Measurements from ENCODE around the gene KASH5.

KASH5 gene

DNA sequence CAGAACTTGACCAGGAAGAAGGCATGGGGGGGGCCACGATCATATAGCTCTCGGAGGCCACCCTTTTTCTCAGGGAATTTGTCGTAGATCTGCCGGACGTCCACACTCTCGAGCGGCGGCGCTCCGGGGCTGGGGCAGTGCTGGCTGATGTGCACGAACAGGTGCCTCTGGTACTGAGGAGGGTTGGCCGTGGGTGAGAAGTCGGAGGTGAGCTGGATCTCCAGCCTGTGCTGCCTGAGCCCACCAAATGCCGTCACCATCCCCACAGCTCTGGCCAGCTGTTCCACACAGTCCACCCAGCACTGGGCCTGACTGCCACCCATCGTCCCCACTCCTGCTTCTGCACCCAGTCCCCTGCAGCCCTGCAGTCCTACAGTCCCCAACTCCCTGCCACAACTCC lies 40.9 kb upstream of the KASH5 start:
- H3K27ac ChIP-seq (ENCODE audit: low read length) = no peak overlapping the region
- no peaks in the 10 kb centered on the region for H3K9me3 ChIP-seq (ENCODE audit: control insufficient read depth, insufficient read depth, low read length)
- H3K4me1 ChIP-seq (ENCODE audit: control insufficient read depth, insufficient read depth, low read length) = no peaks in the 10 kb centered on the region
- H3K36me3 ChIP-seq (ENCODE audit: control insufficient read depth, insufficient read depth, low read length) = peaks cover 43% of the 10 kb centered on the region
- H3K4me3 ChIP-seq (ENCODE audit: low read length) = no peak overlapping the region
- H3K27me3 ChIP-seq (ENCODE audit: control insufficient read depth, insufficient read depth, low read length) = no peaks in the 10 kb centered on the region
- WGBS (ENCODE audit: insufficient coverage, insufficient read length) = no CpG with 5 or more reads among the region's 15 CpGs
- DNase-seq (ENCODE audit: low read depth, low spot score) = no peak

DNA sequence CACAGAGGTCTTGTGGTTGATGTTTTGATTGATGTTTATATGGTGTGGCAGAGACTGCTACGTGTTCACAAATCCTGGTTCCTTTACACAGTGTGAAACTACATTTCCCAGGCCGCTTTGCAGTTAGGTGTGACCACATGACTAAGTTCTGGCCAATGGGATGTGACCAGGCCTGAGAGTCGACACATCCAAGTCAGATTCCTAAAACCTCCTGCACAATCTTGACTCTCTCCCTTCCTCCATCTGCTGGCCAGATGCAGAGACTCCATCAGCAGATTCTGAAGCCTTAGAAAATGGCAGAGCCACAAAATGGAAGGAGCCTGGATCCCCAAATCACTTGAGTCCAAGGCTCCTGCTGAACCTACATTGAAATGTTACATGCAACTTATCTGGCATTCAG lies 40.2 kb upstream of the KASH5 start:
- Histone ChIP-seq H3K9me3 (ENCODE audit: control insufficient read depth, insufficient read depth, low read length) (no peaks in the 10 kb centered on the region), H3K4me1 (ENCODE audit: control insufficient read depth, insufficient read depth, low read length) (no peaks in the 10 kb centered on the region), H3K27me3 (ENCODE audit: control insufficient read depth, insufficient read depth, low read length) (no peaks in the 10 kb centered on the region), H3K27ac (ENCODE audit: low read length) (no peak overlapping the region), H3K36me3 (ENCODE audit: control insufficient read depth, insufficient read depth, low read length) (peaks cover 37% of the 10 kb centered on the region), H3K4me3 (ENCODE audit: low read length) (no peak overlapping the region)
- no peak for DNase-seq (ENCODE audit: low read depth, low spot score)
- WGBS (ENCODE audit: insufficient coverage, insufficient read length) = no CpG with 5 or more reads among the region's 3 CpGs

DNA sequence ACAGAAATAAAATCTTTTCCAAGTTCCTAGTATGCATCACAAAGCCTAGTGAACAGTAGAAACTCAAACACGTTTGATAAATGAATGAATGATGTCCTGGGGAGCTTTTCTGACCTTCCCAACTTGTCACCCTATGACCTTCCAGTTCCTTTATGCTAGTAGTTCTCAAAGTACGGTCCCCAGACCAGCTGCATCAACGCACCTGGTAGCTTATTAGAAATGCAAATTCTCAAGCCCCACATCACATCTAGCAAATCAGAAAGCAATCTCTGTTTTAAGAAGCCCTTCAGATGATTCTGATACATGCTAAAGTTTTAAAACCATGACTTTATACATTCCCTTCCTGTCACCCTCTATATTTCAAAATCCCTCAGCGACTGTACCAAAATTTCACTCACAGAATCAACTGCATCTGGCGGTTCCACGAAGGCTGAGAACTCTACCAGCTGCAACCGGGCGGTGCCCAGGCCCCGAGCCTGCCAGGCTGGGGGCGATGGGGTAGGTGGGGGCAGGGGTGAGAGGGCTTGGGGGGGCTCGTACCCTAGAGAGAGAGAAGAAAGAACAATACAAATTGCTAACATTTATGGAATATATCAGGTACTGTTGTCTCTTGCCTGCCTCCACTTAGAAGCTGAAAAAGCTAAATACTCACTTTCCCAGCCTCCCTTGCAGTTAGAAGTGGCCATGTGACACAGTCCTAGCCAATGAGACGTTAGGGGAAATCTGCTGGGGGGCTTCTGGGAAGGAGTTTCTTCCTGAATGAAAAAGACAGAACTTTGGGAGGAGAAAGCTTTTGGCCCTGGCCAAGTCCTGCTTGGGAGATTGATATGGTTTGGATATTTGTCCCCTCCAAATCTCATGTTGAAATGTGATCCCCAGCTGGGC lies 39.5 kb upstream of the KASH5 start:
- Histone ChIP-seq H3K4me3 (ENCODE audit: low read length) (no peak overlapping the region), H3K9me3 (ENCODE audit: control insufficient read depth, insufficient read depth, low read length) (no peaks in the 10 kb centered on the region), H3K4me1 (ENCODE audit: control insufficient read depth, insufficient read depth, low read length) (no peaks in the 10 kb centered on the region), H3K36me3 (ENCODE audit: control insufficient read depth, insufficient read depth, low read length) (peaks cover 32% of the 10 kb centered on the region), H3K27ac (ENCODE audit: low read length) (no peak overlapping the region), H3K27me3 (ENCODE audit: control insufficient read depth, insufficient read depth, low read length) (no peaks in the 10 kb centered on the region)
- DNase-seq (ENCODE audit: low read depth, low spot score) = no peak
- no CpG with 5 or more reads among the region's 12 CpGs for WGBS (ENCODE audit: insufficient coverage, insufficient read length)

- no peaks in the 10 kb centered on the region for H3K9me3 ChIP-seq (ENCODE audit: control insufficient read depth, insufficient read depth, low read length)
- H3K4me3 ChIP-seq (ENCODE audit: low read length) = no peak overlapping the region
- H3K27ac ChIP-seq (ENCODE audit: low read length) = no peak overlapping the region
- H3K4me1 ChIP-seq (ENCODE audit: control insufficient read depth, insufficient read depth, low read length) = no peaks in the 10 kb centered on the region
- no peak for DNase-seq (ENCODE audit: low read depth, low spot score)
- H3K27me3 ChIP-seq (ENCODE audit: control insufficient read depth, insufficient read depth, low read length) = no peaks in the 10 kb centered on the region
- H3K36me3 ChIP-seq (ENCODE audit: control insufficient read depth, insufficient read depth, low read length) = peaks cover 35% of the 10 kb centered on the region
- WGBS (ENCODE audit: insufficient coverage, insufficient read length) = no CpG with 5 or more reads among the region's 2 CpGs
Measured at GRCh38 chr19:49349567-49349966, 38.5 kb upstream of the KASH5 start.

- no peaks in the 10 kb centered on the region for H3K4me1 ChIP-seq (ENCODE audit: control insufficient read depth, insufficient read depth, low read length)
- H3K27me3 ChIP-seq (ENCODE audit: control insufficient read depth, insufficient read depth, low read length) = no peaks in the 10 kb centered on the region
- H3K9me3 ChIP-seq (ENCODE audit: control insufficient read depth, insufficient read depth, low read length) = no peaks in the 10 kb centered on the region
- H3K27ac ChIP-seq (ENCODE audit: low read length) = no peak overlapping the region
- no CpG with 5 or more reads among the region's 12 CpGs for WGBS (ENCODE audit: insufficient coverage, insufficient read length)
- peaks cover 48% of the 10 kb centered on the region for H3K36me3 ChIP-seq (ENCODE audit: control insufficient read depth, insufficient read depth, low read length)
- DNase-seq (ENCODE audit: low read depth, low spot score) = no peak
- no peak overlapping the region for H3K4me3 ChIP-seq (ENCODE audit: low read length)
Measured at GRCh38 chr19:49355909-49356353, 32.1 kb upstream of the KASH5 start.

DNA sequence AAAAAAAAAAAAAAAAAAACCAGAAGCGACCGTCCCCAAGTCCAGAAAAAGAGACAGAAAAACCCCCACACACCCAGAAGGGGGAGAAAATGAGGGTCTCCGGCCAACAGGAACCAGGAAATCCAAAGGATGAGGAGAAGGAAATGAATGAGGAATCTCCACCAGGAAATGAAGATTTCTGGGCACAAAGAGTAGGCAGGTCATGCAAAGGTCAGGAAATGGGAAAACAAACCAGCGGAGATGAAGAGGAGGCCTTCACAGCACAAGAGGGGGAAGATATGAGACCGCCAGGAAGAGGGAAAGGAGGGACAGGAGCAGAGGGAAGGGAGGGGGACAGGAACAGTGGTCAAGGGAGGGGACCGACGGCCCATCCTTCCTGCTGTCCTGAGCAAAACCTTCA lies 31.7 kb upstream of the KASH5 start:
- H3K27me3 ChIP-seq (ENCODE audit: control insufficient read depth, insufficient read depth, low read length) = no peaks in the 10 kb centered on the region
- no peak overlapping the region for H3K4me3 ChIP-seq (ENCODE audit: low read length)
- no CpG with 5 or more reads among the region's 7 CpGs for WGBS (ENCODE audit: insufficient coverage, insufficient read length)
- H3K9me3 ChIP-seq (ENCODE audit: control insufficient read depth, insufficient read depth, low read length) = no peaks in the 10 kb centered on the region
- no peak for DNase-seq (ENCODE audit: low read depth, low spot score)
- no peaks in the 10 kb centered on the region for H3K4me1 ChIP-seq (ENCODE audit: control insufficient read depth, insufficient read depth, low read length)
- peaks cover 44% of the 10 kb centered on the region for H3K36me3 ChIP-seq (ENCODE audit: control insufficient read depth, insufficient read depth, low read length)
- no peak overlapping the region for H3K27ac ChIP-seq (ENCODE audit: low read length)

- Histone ChIP-seq H3K27me3 (ENCODE audit: control insufficient read depth, insufficient read depth, low read length) (no peaks in the 10 kb centered on the region), H3K4me1 (ENCODE audit: control insufficient read depth, insufficient read depth, low read length) (no peaks in the 10 kb centered on the region), H3K27ac (ENCODE audit: low read length) (no peak overlapping the region), H3K9me3 (ENCODE audit: control insufficient read depth, insufficient read depth, low read length) (no peaks in the 10 kb centered on the region), H3K36me3 (ENCODE audit: control insufficient read depth, insufficient read depth, low read length) (peaks cover 43% of the 10 kb centered on the region), H3K4me3 (ENCODE audit: low read length) (no peak overlapping the region)
- no CpG with 5 or more reads among the region's 9 CpGs for WGBS (ENCODE audit: insufficient coverage, insufficient read length)
- no peak for DNase-seq (ENCODE audit: low read depth, low spot score)
Measured at GRCh38 chr19:49357186-49357585, 30.9 kb upstream of the KASH5 start.

DNA sequence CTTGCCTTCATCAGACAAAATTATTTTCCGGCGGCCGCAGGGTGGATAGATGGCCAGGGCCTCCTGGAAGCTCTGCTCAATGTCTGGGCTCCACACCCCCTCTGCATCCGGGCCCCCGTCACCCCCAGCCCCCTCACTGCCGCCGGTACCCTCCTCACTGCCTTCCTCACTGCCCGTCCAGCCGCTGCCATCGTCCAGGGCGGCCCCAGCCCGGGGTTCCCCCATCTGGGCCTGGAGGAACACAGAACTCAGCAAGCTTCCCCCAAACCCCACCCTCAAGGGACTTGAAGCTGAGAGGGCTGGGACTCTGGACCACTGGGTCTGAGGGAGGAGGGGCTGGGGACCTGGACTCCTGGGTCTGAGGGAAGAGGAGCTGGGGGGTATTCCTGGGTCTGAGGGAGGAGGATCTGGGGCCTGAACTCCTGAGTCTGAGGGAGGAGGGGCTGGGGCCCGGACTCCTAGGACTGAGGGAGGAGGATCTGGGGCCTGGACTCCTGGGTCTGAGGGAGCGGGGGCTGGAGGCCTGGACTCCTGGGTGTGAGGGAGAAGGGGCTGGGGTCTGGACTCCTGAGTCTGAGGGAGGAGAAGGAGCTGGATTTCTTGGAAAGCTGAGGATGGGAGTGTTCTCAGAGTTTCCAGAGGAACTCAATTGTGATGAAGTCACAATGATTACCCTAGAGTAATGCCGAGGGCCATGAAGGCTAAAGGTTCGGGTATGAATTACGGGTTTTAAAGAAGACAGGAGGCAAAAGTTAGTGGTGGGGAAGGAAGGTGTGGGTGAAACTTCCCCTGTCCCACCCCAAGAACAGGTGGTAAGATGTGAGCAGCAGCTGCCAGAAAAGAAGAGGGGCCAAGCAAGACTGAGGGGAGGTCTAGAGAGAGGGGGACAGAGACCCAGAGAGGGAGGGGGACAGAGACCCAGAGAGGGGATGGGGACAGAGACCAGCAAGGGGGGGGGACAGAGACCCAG lies 27.9 kb upstream of the KASH5 start:
- H3K9me3 ChIP-seq (ENCODE audit: control insufficient read depth, insufficient read depth, low read length) = no peaks in the 10 kb centered on the region
- no peak overlapping the region for H3K27ac ChIP-seq (ENCODE audit: low read length)
- peaks cover 3% of the 10 kb centered on the region; the same call in 1 of the 2 replicates for H3K4me1 ChIP-seq (ENCODE audit: control insufficient read depth, insufficient read depth, low read length)
- no peak overlapping the region for H3K4me3 ChIP-seq (ENCODE audit: low read length)
- WGBS (ENCODE audit: insufficient coverage, insufficient read length) = no CpG with 5 or more reads among the region's 17 CpGs
- no peaks in the 10 kb centered on the region for H3K27me3 ChIP-seq (ENCODE audit: control insufficient read depth, insufficient read depth, low read length)
- H3K36me3 ChIP-seq (ENCODE audit: control insufficient read depth, insufficient read depth, low read length) = peaks cover 33% of the 10 kb centered on the region
- no peak for DNase-seq (ENCODE audit: low read depth, low spot score)

DNA sequence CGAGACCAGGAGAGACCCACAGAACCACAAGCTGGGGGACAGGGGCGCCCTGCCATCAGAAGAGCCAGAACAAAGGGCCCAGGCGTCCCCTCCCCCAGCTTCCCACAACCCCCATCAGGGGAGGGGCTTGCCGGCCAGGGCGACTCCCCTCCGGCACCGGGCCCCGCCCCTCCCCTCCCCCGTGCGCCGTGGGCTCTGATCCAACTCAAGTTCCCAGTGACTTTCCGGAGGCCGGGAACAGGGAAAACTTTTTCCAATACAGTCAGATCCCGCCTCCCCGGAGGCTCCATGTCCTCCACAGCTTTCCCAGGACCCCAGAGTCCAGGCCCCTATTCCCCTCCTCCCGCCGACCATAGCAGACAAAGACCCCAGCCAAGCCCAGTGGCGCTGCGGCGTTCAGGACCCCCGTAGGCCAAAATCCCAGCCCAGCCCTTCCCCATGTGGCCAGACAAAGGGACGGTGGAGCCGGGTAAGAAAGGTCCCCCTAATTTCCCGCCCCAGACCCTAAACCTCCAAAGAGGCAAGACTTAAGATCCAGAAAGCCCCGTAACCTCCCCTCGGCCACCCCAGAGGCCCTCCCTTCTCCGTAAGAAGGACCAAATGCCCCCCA lies 26.5 kb upstream of the KASH5 start:
- Histone ChIP-seq H3K9me3 (ENCODE audit: control insufficient read depth, insufficient read depth, low read length) (no peaks in the 10 kb centered on the region), H3K36me3 (ENCODE audit: control insufficient read depth, insufficient read depth, low read length) (peaks cover 20% of the 10 kb centered on the region; the same call in 1 of the 2 replicates), H3K4me1 (ENCODE audit: control insufficient read depth, insufficient read depth, low read length) (peaks cover 3% of the 10 kb centered on the region; the same call in 1 of the 2 replicates), H3K4me3 (ENCODE audit: low read length) (peak overlapping the region; percentile 67), H3K27me3 (ENCODE audit: control insufficient read depth, insufficient read depth, low read length) (no peaks in the 10 kb centered on the region), H3K27ac (ENCODE audit: low read length) (no peak overlapping the region)
- no CpG with 5 or more reads among the region's 27 CpGs for WGBS (ENCODE audit: insufficient coverage, insufficient read length)
- no peak for DNase-seq (ENCODE audit: low read depth, low spot score)
